Measurements from ENCODE around the gene SYCP2. TPM values are rescaled to one million over a fixed set of nuclear protein-coding genes. Genes with fewer than 3 reads are reported as not detected.

The SYCP2 gene
- total RNA-seq, 6 experiments from 2014 or later: 0.23 to 1.1 (median 0.56) TPM

DNA sequence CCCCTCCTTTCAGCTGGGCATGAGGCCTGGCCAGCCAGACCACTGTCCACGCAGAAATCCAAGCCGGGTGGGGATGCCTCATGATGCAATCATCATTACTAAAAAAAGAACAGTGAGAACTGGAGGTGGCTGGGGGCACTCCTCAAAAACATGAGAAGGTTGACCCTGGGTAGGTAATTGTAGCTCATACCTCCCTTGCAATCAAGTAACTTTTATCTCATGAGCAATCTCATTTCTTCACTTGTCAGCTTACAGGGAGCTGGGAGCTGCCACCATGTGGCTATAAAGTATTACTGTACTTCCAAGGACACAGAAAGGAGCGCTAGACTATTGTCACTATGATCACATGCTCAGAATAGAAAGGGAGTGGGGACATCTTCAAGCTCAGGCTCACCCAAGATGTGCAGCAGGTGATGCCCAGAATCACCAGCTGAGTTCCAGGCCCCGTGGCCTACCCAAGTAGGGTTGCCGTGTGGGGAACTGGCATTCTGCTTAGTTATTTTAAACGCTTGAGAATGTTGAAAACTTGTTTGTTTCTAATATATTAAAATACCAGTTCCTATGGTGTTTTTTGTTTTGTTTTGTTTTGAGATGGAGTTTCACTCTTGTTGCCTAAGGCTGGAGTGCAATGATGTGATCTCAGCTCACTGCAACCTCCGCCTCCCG is 21.8 kb upstream of the SYCP2 start:
- no peaks in the 10 kb centered on the region for H3K9me3 Mint-ChIP-seq
- peak; percentile 57 for TF ChIP-seq CTCF (IDR thresholded peaks at IDR 0.05)
- peak; percentile 20 for DNase-seq
- peaks cover 1% of the 10 kb centered on the region for H3K27me3 Mint-ChIP-seq (ENCODE audit: insufficient read depth)
- H3K27ac Mint-ChIP-seq: no peak overlapping the region
- H3K36me3 Mint-ChIP-seq (ENCODE audit: low read depth): no peaks in the 10 kb centered on the region
- no peaks in the 10 kb centered on the region for H3K4me1 Mint-ChIP-seq (ENCODE audit: low read depth)
- no peak overlapping the region for H3K4me3 Mint-ChIP-seq

DNA sequence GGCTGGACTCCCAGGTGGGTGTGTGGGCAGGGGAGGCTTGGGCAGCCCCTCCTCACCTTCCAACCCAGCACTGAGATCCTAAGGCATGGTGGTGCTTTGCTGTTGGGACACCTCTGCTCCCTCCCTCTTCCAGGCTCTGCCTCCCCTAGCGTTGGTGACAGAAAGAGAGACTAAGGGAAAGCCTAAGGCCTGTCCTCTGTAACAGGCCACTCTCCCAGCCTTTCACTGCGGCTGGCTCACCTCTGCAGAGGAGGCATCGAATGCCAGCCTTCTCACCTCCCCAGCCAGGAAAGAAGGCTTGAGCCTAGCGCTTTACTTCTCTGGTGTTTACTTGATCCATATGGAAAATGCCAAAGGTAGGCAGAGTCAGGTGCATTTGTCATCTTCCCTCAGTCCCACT is 21.3 kb upstream of the SYCP2 start:
- H3K4me3 Mint-ChIP-seq: no peak overlapping the region
- no peaks in the 10 kb centered on the region for H3K4me1 Mint-ChIP-seq (ENCODE audit: low read depth)
- H3K36me3 Mint-ChIP-seq (ENCODE audit: low read depth): no peaks in the 10 kb centered on the region
- peaks cover 1% of the 10 kb centered on the region for H3K27me3 Mint-ChIP-seq (ENCODE audit: insufficient read depth)
- DNase-seq: no peak
- H3K9me3 Mint-ChIP-seq: no peaks in the 10 kb centered on the region
- TF ChIP-seq CTCF (IDR thresholded peaks at IDR 0.05): no peak
- no peak overlapping the region for H3K27ac Mint-ChIP-seq

- peaks cover 1% of the 10 kb centered on the region; the same call in 1 of the 2 replicates for H3K27me3 Mint-ChIP-seq (ENCODE audit: insufficient read depth)
- H3K4me1 Mint-ChIP-seq (ENCODE audit: low read depth): peaks cover 17% of the 10 kb centered on the region
- no peak overlapping the region for H3K4me3 Mint-ChIP-seq
- no peak for TF ChIP-seq CTCF (IDR thresholded peaks at IDR 0.05)
- no peaks in the 10 kb centered on the region for H3K9me3 Mint-ChIP-seq
- H3K27ac Mint-ChIP-seq: no peak overlapping the region
- H3K36me3 Mint-ChIP-seq (ENCODE audit: low read depth): no peaks in the 10 kb centered on the region
- DNase-seq: no peak
These were observed 16.5 kb upstream of the SYCP2 start for GRCh38 chr20:59949911-59950310.

GRCh38 chr20:59948828-59949720 is 15.6 kb upstream of the SYCP2 start:
- Mint-ChIP-seq H3K9me3 (no peaks in the 10 kb centered on the region), H3K4me3 (no peak overlapping the region), H3K36me3 (ENCODE audit: low read depth) (peaks cover 8% of the 10 kb centered on the region; the same call in 1 of the 2 replicates), H3K27ac (no peak overlapping the region), H3K27me3 (ENCODE audit: insufficient read depth) (peaks cover 1% of the 10 kb centered on the region; the same call in 1 of the 2 replicates), H3K4me1 (ENCODE audit: low read depth) (peaks cover 17% of the 10 kb centered on the region)
- peak; percentile 84 for TF ChIP-seq CTCF (IDR thresholded peaks at IDR 0.05)
- DNase-seq: peak; percentile 58

GRCh38 chr20:59948212-59948611 is 14.8 kb upstream of the SYCP2 start:
- DNase-seq: no peak
- H3K27me3 Mint-ChIP-seq (ENCODE audit: insufficient read depth): peaks cover 1% of the 10 kb centered on the region; the same call in 1 of the 2 replicates
- no peak overlapping the region for H3K4me3 Mint-ChIP-seq
- peaks cover 9% of the 10 kb centered on the region; the same call in 1 of the 2 replicates for H3K36me3 Mint-ChIP-seq (ENCODE audit: low read depth)
- peaks cover 17% of the 10 kb centered on the region for H3K4me1 Mint-ChIP-seq (ENCODE audit: low read depth)
- no peaks in the 10 kb centered on the region for H3K9me3 Mint-ChIP-seq
- TF ChIP-seq CTCF (IDR thresholded peaks at IDR 0.05): no peak
- no peak overlapping the region for H3K27ac Mint-ChIP-seq
